Measurements from ENCODE around the gene ZNF664. TPM values are rescaled to one million over a fixed set of nuclear protein-coding genes. Genes with fewer than 3 reads are reported as not detected.

The ZNF664 gene
- total and polyA plus RNA-seq, 9 of the 15 experiments (the other 6 are each of a cell fraction or from before 2014, with no cell fraction given), result 3.3 to 101 (median 63.6) TPM

GRCh38 chr12:123949770-123950165 is 23.2 kb upstream of the ZNF664 start:
- Histone ChIP-seq H3K36me3 (ENCODE audit: control insufficient read depth, insufficient read depth, low read length) (no peaks in the 10 kb centered on the region), H3K4me1 (replicated peaks in 1 of 2; ENCODE audit: control insufficient read depth in 2 of 2, insufficient read depth in 2 of 2, low read length in 2 of 2) (peaks cover 8 to 9% of the 10 kb centered on the region in 2 experiments; a peak in 4 of 5 replicates), H3K27me3 (ENCODE audit: control insufficient read depth in 2 of 2, insufficient read depth in 2 of 2, low read length in 2 of 2) (peaks cover 8 to 15% of the 10 kb centered on the region in 2 experiments; a peak in 4 of 5 replicates), H3K9me1 (ENCODE audit: control insufficient read depth, insufficient read depth, low read length) (no peaks in the 10 kb centered on the region), H3K4me3 (no peak overlapping the region), H4K20me1 (replicated peaks; ENCODE audit: control insufficient read depth, insufficient read depth, low read length) (no peaks in the 10 kb centered on the region), H3K9ac (ENCODE audit: insufficient read depth in 1 of 2, low read depth in 2 of 2, low read length in 2 of 2) (no peak overlapping the region), H3K27ac (ENCODE audit: extremely low read depth, low read depth, low read length) (no peak overlapping the region), H2AFZ (ENCODE audit: low read depth, low read length) (no peak overlapping the region), H3K9me3 (replicated peaks; ENCODE audit: control insufficient read depth, insufficient read depth, low read depth, low read length) (no peaks in the 10 kb centered on the region), H3K79me2 (ENCODE audit: control insufficient read depth, insufficient read depth, low read length) (no peaks in the 10 kb centered on the region), H3K4me2 (ENCODE audit: insufficient read depth, low read length) (no peak overlapping the region)
- no TSS peak for BruUV-seq (replicated peaks)
- TF ChIP-seq PHB (CRISPR knock-in tag; IDR thresholded peaks at IDR 0.05) (no peak), TRIM24 (IDR thresholded peaks at IDR 0.05) (0 out of 4 replicates have a peak, but pooled peaks of 1 of the 2 experiments have one; percentile 18), HNRNPK (IDR thresholded peaks at IDR 0.05; ENCODE audit: low read depth, low read length, poor library complexity, severe bottlenecking) (no peak), SAFB (IDR thresholded peaks at IDR 0.05; ENCODE audit: borderline replicate concordance, low read depth, low read length) (no peak), C11orf30 (IDR thresholded peaks at IDR 0.05; ENCODE audit: low read depth) (no peak)
- ChIA-PET CTCF (ENCODE audit: low intra/inter-chr PET ratio) (no interaction called here), POLR2A (interaction anchor here (1.1 kb wide), 1 partner anchor 11 kb away, joined by 3 read pairs; no protein-coding TSS in a partner anchor)
- in situ Hi-C loops (cut with MboI) (no loop called here), intact Hi-C loops (cut with micrococcal nuclease) (no loop called here)
- WGBS (ENCODE audit: insufficient coverage, low coverage, missing lambda C conversion rate), result 49% methylated on average over 15 of the region's 15 CpGs
- FAIRE-seq (no peak), DNase-seq (ENCODE audit: extremely low read depth in 1 of 4, low spot score in 3 of 4) (no peak), ATAC-seq (no peak)
